DND-41 (cell line): ENCODE measurements around the gene EAF2.

Experiments used
- CTCF ChIP-seq: IDR thresholded peaks from 2 replicates; pipeline ENCODE4 v1.5.1; 2012; ENCODE audit warnings: borderline replicate concordance, low read length, moderate library complexity, mild to moderate bottlenecking; ENCODE audit not compliant: poor library complexity, severe bottlenecking; ENCODE audit errors: extremely low read depth
- EZH2 ChIP-seq: IDR thresholded peaks from 3 replicates; pipeline ENCODE4 v1.6.1; 2012; ENCODE audit warnings: borderline replicate concordance, low read depth, mild to moderate bottlenecking, moderate library complexity, low read length, inconsistent platforms; ENCODE audit not compliant: severe bottlenecking

- TF ChIP-seq CTCF (no peak), EZH2 (no peak)
Observed at GRCh38 chr3:121836481-121836880, 1.5 kb downstream of the EAF2 start.
